Right kidney (tissue), 9 donors: Measurements from ENCODE around the gene CDC20.
A peak's percentile ranks its signal among the peaks of the same experiment; 100 is the strongest.

Experiments
- DNase-seq: peaks from one replicate; pipeline ENCODE4 v3.0.0-alpha.2; 2016
- long read RNA-seq, 8 donors: transcript quantifications; one replicate each; lab custom pipeline, GENCODE V29; 2026

The CDC20 gene
- long read RNA-seq, donor 1, transcript CDC20-201 (11 exons, 1,675 nt), result minor isoform, 9 of 29 reads
- long read RNA-seq, donor 1, transcript CDC20-202 (10 exons, 1,777 nt), result major isoform, 11 of 29 reads
- long read RNA-seq, donor 1, partial matches to known transcripts, result 8 of 29 reads
- long read RNA-seq, donor 1, other reads (novel, unspliced or antisense), result 0 of 29 reads
- long read RNA-seq, donor 2, partial matches to known transcripts, result 0 of 7 reads
- long read RNA-seq, donor 2, other reads (novel, unspliced or antisense), result 0 of 7 reads
- long read RNA-seq, donor 3, partial matches to known transcripts, result 0 of 2 reads
- long read RNA-seq, donor 3, other reads (novel, unspliced or antisense), result 0 of 2 reads
- long read RNA-seq, donor 4, transcript CDC20-202 (10 exons, 1,777 nt), result minor isoform, 6 of 26 reads
- long read RNA-seq, donor 4, transcript CDC20-201 (11 exons, 1,675 nt), result major isoform, 9 of 26 reads
- long read RNA-seq, donor 4, partial matches to known transcripts, result 10 of 26 reads
- long read RNA-seq, donor 4, other reads (novel, unspliced or antisense), result 0 of 26 reads
- long read RNA-seq, donor 5, transcript CDC20-201 (11 exons, 1,675 nt), result major isoform, 18 of 45 reads
- long read RNA-seq, donor 5, partial matches to known transcripts, result 23 of 45 reads
- long read RNA-seq, donor 5, other reads (novel, unspliced or antisense), result 0 of 45 reads
- long read RNA-seq, donor 6, transcript CDC20-202 (10 exons, 1,777 nt), result major isoform, 5 of 8 reads
- long read RNA-seq, donor 6, partial matches to known transcripts, result 0 of 8 reads
- long read RNA-seq, donor 6, other reads (novel, unspliced or antisense), result 0 of 8 reads
- long read RNA-seq, donor 7, transcript CDC20-201 (11 exons, 1,675 nt), result minor isoform, 10 of 34 reads
- long read RNA-seq, donor 7, transcript CDC20-202 (10 exons, 1,777 nt), result major isoform, 15 of 34 reads
- long read RNA-seq, donor 7, partial matches to known transcripts, result 9 of 34 reads
- long read RNA-seq, donor 7, other reads (novel, unspliced or antisense), result 0 of 34 reads
- long read RNA-seq, donor 8, transcript CDC20-201 (11 exons, 1,675 nt), result major isoform, 7 of 11 reads
- long read RNA-seq, donor 8, partial matches to known transcripts, result 0 of 11 reads
- long read RNA-seq, donor 8, other reads (novel, unspliced or antisense), result 0 of 11 reads

- DNase-seq, result peak; percentile 71
These were observed at the start of gene CDC20 for GRCh38 chr1:43358746-43359693. TSS of gene CDC20 (plus strand) at chr1:43358981. CDS start at chr1:43359216, 235 bp downstream.

GRCh38 chr1:43309405-43310025, 49.3 kb upstream of the CDC20 start:
- DNase-seq, result no peak

GRCh38 chr1:43311521-43311920, 47.3 kb upstream of the CDC20 start:
- no peak for DNase-seq

GRCh38 chr1:43312212-43312623, 46.6 kb upstream of the CDC20 start:
- DNase-seq, result no peak

GRCh38 chr1:43312663-43313515, 45.9 kb upstream of the CDC20 start:
- DNase-seq, result no peak

GRCh38 chr1:43313771-43314170, 45.0 kb upstream of the CDC20 start:
- no peak for DNase-seq

- DNase-seq, result no peak
These were observed 44.5 kb upstream of the CDC20 start for GRCh38 chr1:43314233-43314632.

- DNase-seq, result no peak
These were observed 43.3 kb upstream of the CDC20 start for GRCh38 chr1:43315481-43315880.

- DNase-seq, result no peak
These were observed 42.6 kb upstream of the CDC20 start for GRCh38 chr1:43315963-43316737.

GRCh38 chr1:43316738-43317520, 41.9 kb upstream of the CDC20 start:
- DNase-seq, result no peak

- DNase-seq, result no peak
These were observed 40.8 kb upstream of the CDC20 start for GRCh38 chr1:43317817-43318471.

- no peak for DNase-seq
These were observed 40.0 kb upstream of the CDC20 start for GRCh38 chr1:43318831-43319230.

- no peak for DNase-seq
These were observed 39.5 kb upstream of the CDC20 start for GRCh38 chr1:43319288-43319687.

- DNase-seq, result no peak
These were observed 39.0 kb upstream of the CDC20 start for GRCh38 chr1:43319766-43320165.

GRCh38 chr1:43321331-43321891, 37.4 kb upstream of the CDC20 start:
- DNase-seq, result no peak

- DNase-seq, result no peak
These were observed 36.3 kb upstream of the CDC20 start for GRCh38 chr1:43322506-43322905.

GRCh38 chr1:43324810-43325209, 34.0 kb upstream of the CDC20 start:
- no peak for DNase-seq

- DNase-seq, result no peak
These were observed 33.4 kb upstream of the CDC20 start for GRCh38 chr1:43325381-43325780.
